ENCODE data around the gene HDAC9. TPM values are rescaled to one million over a fixed set of nuclear protein-coding genes. Genes with fewer than 3 reads are reported as not detected.

Gene HDAC9
- total and polyA plus RNA-seq, 11 donors = 4.8 to 62.9 (median 30.6) TPM

DNA sequence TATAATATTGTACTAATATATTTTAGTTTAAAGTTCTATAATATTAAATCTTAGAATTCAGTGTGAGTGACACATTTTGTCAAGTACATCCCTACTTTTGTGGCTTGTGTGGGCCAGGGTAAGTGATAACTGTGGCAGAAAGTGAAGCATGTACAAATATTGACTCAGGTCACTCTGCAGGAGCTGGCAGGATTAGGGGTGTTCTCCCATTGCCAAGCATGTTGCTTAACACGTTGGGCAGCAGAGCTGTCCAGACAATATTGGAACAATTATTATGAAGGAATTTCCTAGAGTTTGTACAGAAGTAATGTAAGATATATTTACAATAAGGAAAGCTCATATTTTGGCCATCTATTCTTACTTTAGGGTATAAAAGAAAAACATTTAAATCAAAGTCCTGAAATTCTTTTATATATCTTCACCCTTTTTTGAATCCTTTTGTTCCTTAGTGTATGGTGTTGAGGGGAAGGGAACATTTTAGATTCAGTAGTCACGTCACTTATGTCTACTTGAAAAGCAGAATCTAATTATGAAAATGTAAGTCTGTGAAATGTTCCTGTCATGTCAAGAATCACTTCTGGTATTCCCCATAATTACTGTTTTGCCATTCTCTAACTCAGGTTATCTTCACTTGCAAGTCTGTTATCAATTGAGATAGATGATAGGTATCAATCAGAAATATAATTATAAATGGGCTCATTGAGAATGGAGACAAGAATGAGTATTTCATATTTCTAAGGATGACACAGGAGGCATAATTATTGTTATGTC, 4.0 kb downstream of the HDAC9 start:
- H3K27me3 ChIP-seq = no peaks in the 10 kb centered on the region
- H3K4me1 ChIP-seq = peaks cover 0 to 54% (median 21%) of the 10 kb centered on the region in 12 donors
- DNase-seq (peak in 2 of 5 donors; percentile 36 to 40), ATAC-seq (peak in 2 of 4 donors; percentile 53 to 64)
- peak overlapping the region in 1 of 12 donors; percentile 65 for H3K4me3 ChIP-seq
- H3K27ac ChIP-seq = peak overlapping the region in 3 of 12 donors; percentile 3 to 25 (median 17)
- WGBS, 4 donors = 35 to 42% (median 38%) methylated on average over 2 of the region's 2 CpGs
- TF ChIP-seq POLR2A (IDR thresholded peaks at IDR 0.05) = no peak
- TF ChIP-seq, protein P1, sequence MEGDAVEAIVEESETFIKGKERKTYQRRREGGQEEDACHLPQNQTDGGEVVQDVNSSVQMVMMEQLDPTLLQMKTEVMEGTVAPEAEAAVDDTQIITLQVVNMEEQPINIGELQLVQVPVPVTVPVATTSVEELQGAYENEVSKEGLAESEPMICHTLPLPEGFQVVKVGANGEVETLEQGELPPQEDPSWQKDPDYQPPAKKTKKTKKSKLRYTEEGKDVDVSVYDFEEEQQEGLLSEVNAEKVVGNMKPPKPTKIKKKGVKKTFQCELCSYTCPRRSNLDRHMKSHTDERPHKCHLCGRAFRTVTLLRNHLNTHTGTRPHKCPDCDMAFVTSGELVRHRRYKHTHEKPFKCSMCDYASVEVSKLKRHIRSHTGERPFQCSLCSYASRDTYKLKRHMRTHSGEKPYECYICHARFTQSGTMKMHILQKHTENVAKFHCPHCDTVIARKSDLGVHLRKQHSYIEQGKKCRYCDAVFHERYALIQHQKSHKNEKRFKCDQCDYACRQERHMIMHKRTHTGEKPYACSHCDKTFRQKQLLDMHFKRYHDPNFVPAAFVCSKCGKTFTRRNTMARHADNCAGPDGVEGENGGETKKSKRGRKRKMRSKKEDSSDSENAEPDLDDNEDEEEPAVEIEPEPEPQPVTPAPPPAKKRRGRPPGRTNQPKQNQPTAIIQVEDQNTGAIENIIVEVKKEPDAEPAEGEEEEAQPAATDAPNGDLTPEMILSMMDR (IDR thresholded peaks at IDR 0.05) = no peak
- H3K36me3 ChIP-seq = no peaks in the 10 kb centered on the region
- intact Hi-C loops (cut with DNase I) = loop anchor here in 8 of 10 donors (5.0 to 10.0 kb wide), 13 partner anchors 45 to 295 kb away; no protein-coding TSS in a partner anchor
- H3K9me3 ChIP-seq = no peaks in the 10 kb centered on the region

DNA sequence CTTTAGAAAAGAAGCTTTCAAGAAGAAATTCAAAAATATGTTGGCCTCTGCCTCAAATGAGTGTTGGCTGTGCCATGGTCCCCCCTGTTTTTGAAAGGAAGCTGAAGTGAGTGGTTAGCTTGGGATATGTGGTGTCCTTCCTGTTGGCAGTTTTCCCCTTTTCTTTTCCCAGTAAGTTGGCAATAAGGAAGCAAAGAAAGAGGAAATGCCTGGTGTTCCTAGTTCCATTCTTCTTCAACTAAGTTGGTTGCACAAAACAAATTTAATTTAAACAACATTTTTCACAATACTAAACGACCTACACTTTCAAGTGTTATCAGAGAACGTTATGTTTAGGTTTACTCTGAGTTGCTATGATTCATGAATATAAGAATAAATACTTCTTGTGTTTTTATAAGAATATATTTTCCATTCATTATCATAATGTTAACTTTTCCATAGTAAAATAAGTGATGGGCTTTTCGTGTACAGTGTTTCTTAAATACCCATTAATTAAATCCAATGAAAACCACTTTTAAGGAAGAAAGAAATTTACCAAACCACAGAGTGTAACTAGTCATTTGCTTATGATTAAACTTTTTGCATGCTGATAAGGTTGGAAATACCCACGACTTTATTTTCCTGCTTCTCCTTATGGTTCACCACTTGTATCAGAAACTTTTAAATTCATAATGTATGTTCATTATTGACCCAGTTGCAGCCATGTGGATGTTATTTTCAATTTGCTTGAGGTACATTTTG, 7.7 kb downstream of the HDAC9 start:
- TF ChIP-seq, protein P1 (IDR thresholded peaks at IDR 0.05) = no peak
- TF ChIP-seq POLR2A (IDR thresholded peaks at IDR 0.05) = no peak
- no peak overlapping the region for H3K4me3 ChIP-seq
- no peaks in the 10 kb centered on the region for H3K9me3 ChIP-seq
- H3K4me1 ChIP-seq = peaks cover 0 to 58% (median 20%) of the 10 kb centered on the region in 12 donors
- no peaks in the 10 kb centered on the region for H3K36me3 ChIP-seq
- H3K27ac ChIP-seq = no peak overlapping the region
- ATAC-seq = no peak
- 60 to 65% (median 63%) methylated on average over 4 of the region's 4 CpGs for WGBS, 4 donors
- intact Hi-C loops (cut with DNase I) = loop anchor here in 1 of 10 donors (5.0 to 10.0 kb wide), 2 partner anchors 69 to 298 kb away; no protein-coding TSS in a partner anchor
- no peak for DNase-seq
- H3K27me3 ChIP-seq = no peaks in the 10 kb centered on the region

GRCh38 chr7:18504965-18505364, 9.4 kb downstream of the HDAC9 start:
- Histone ChIP-seq H3K4me3 (no peak overlapping the region), H3K9me3 (no peaks in the 10 kb centered on the region), H3K27ac (peak overlapping the region in 5 of 12 donors; percentile 64 to 75 (median 73)), H3K4me1 (peaks cover 0 to 55% (median 28%) of the 10 kb centered on the region in 12 donors), H3K27me3 (no peaks in the 10 kb centered on the region), H3K36me3 (no peaks in the 10 kb centered on the region)
- TF ChIP-seq POLR2A (IDR thresholded peaks at IDR 0.05) = no peak
- TF ChIP-seq, protein P1 (IDR thresholded peaks at IDR 0.05) = no peak
- no peak for DNase-seq
- ATAC-seq = no peak
- intact Hi-C loops (cut with DNase I) = loop anchor here in 1 of 10 donors (5.0 to 10.0 kb wide), 2 partner anchors 67 to 300 kb away; no protein-coding TSS in a partner anchor
- 43 to 48% (median 44%) methylated on average over 3 of the region's 3 CpGs for WGBS, 4 donors
